Muscle of arm (tissue), 12 donors: ENCODE measurements around the gene ZNF275. TPM values are rescaled to one million over a fixed set of nuclear protein-coding genes. Genes with fewer than 3 reads are reported as not detected.

ENCODE experiments used
- polyA plus RNA-seq, 12 donors: library from polyadenylated mRNA; unstranded; fragments of 120-200 nt; gene quantifications; one replicate each; pipeline ENCODE4 v1.2.1, GENCODE V29; 2013; ENCODE audit not compliant: insufficient read length in 12 of 12

The ZNF275 gene
- polyA plus RNA-seq, 12 donors, result 7.6 to 9.7 (median 8.5) TPM; not detected in 1

Other genes with a start within 250 kb of the ZNF275 start
- gene MAGEA1, start 154.9 kb upstream of the ZNF275 start, polyA plus RNA-seq, result not detected
- gene PNMA6F, start 12.4 kb upstream of the ZNF275 start, polyA plus RNA-seq, result not detected
- gene PNMA6E, start 67.2 kb downstream of the ZNF275 start, polyA plus RNA-seq, result not detected
- gene ZFP92, start 77.3 kb downstream of the ZNF275 start, polyA plus RNA-seq, result 1 to 10 TPM in 1 of 12 donors, under 1 TPM in 10, not detected in 1; 0.49 to 2.2 (median 0.74) TPM
- gene TREX2, start 111.9 kb downstream of the ZNF275 start, polyA plus RNA-seq, result 1 to 10 TPM in 1 of 12 donors, under 1 TPM in 9, not detected in 2; 0.23 to 1.3 (median 0.40) TPM
- 10 to 100 TPM in 11 of 12 donors, not detected in 1; 14.5 to 57.2 (median 21.0) TPM for gene HAUS7, start 136.4 kb downstream of the ZNF275 start, polyA plus RNA-seq
- 100 to 1,000 TPM in 8 of 12 donors, 10 to 100 TPM in 4; 82.7 to 192 (median 118) TPM for gene BGN, start 160.8 kb downstream of the ZNF275 start, polyA plus RNA-seq
- under 1 TPM in 10 of 12 donors, not detected in 2; 0.12 to 0.89 (median 0.52) TPM for gene ATP2B3, start 183.5 kb downstream of the ZNF275 start, polyA plus RNA-seq